ENCODE results near the gene TMEM132D. TPM values are rescaled to one million over a fixed set of nuclear protein-coding genes. Genes with fewer than 3 reads are reported as not detected.
A peak's percentile ranks its signal among the peaks of the same experiment; 100 is the strongest.

The TMEM132D gene
- total and polyA plus RNA-seq, 2 of the 8 experiments (the other 6 are each of a cell fraction or from before 2014, with no cell fraction given), result 3.5 to 10.1 TPM

- TF ChIP-seq TEAD4 (IDR thresholded peaks at IDR 0.05; ENCODE audit: low read depth, low read length) (0 out of 2 replicates have a peak, but pooled peaks have one; percentile 36), TBP (IDR thresholded peaks at IDR 0.05; ENCODE audit: low read depth, low read length) (0 out of 2 replicates have a peak, but pooled peaks have one; percentile 12), RAD21 (IDR thresholded peaks at IDR 0.05 in 1 of 2, conservative IDR thresholded peaks at IDR 0.05 in 1 of 2; ENCODE audit: low read depth in 2 of 2, low read length in 2 of 2) (no peak; a peak in 1 of 4 replicates), CBX8 (IDR thresholded peaks at IDR 0.05; ENCODE audit: borderline replicate concordance, low read depth, low read length) (no peak), CHD7 (IDR thresholded peaks at IDR 0.05; ENCODE audit: insufficient replicate concordance, low read length) (peak; percentile 86), ZNF274 (IDR thresholded peaks at IDR 0.05; ENCODE audit: borderline replicate concordance, extremely low read depth, low read length) (no peak), MAFK (IDR thresholded peaks at IDR 0.05; ENCODE audit: low read depth, low read length) (0 out of 2 replicates have a peak, but pooled peaks have one; percentile 21), SAP30 (IDR thresholded peaks at IDR 0.05; ENCODE audit: insufficient read depth, insufficient replicate concordance, low read length) (no peak)
Measured at GRCh38 chr12:129871991-129872972, 31.5 kb downstream of the TMEM132D start (continued).

Data from H1 (cell line).